SK-N-SH treated with all-trans-retinoic acid at 6 μM for 48 hours (cell line): ENCODE data around the gene SMIM32.
A peak's percentile ranks its signal among the peaks of the same experiment; 100 is the strongest.

Experiments
- ATAC-seq: fragments of 200-7000 bp; cut with Tn5 transposase; 3 replicates; pipeline ENCODE4 v1.9.1; 2020; ENCODE audit warnings: mild to moderate bottlenecking, moderate library complexity
- ARNTL ChIP-seq: fragments of 450-650 bp; formaldehyde crosslinking; IDR thresholded peaks from 2 replicates; pipeline ENCODE4 v1.5.0; 2020; ENCODE audit warnings: low read depth, mild to moderate bottlenecking, moderate library complexity, borderline replicate concordance
- BACH2 ChIP-seq: fragments of 250-450 bp; sonication (Bioruptor Pico); IDR thresholded peaks from 2 replicates; pipeline ENCODE4 v1.9.0; 2021; ENCODE audit warnings: mild to moderate bottlenecking, borderline replicate concordance
- ESRRG ChIP-seq: fragments of 250-450 bp; sonication (Bioruptor Pico); IDR thresholded peaks from 2 replicates; pipeline ENCODE4 v1.6.1; 2021; ENCODE audit warnings: mild to moderate bottlenecking
- GLIS3 ChIP-seq: fragments of 250-450 bp; sonication (Bioruptor Pico); IDR thresholded peaks from 2 replicates; pipeline ENCODE4 v1.5.0; 2020; ENCODE audit warnings: mild to moderate bottlenecking, moderate library complexity
- ISL1 ChIP-seq: fragments of 250-450 bp; sonication (Bioruptor Pico); IDR thresholded peaks from 2 replicates; pipeline ENCODE4 v2.1.2; 2022; ENCODE audit warnings: mild to moderate bottlenecking, moderate library complexity
- OSR1 ChIP-seq: fragments of 250-450 bp; sonication (Bioruptor Pico); IDR thresholded peaks from 2 replicates; pipeline ENCODE4 v1.8.0; 2022; ENCODE audit warnings: moderate library complexity, mild to moderate bottlenecking, inconsistent platforms
- PPARA ChIP-seq: fragments of 250-450 bp; sonication (Bioruptor Pico); IDR thresholded peaks from 2 replicates; pipeline ENCODE4 v1.5.0; 2020; ENCODE audit warnings: mild to moderate bottlenecking, borderline replicate concordance
- RARB ChIP-seq: fragments of 250-450 bp; sonication (Bioruptor Pico); IDR thresholded peaks from 2 replicates; pipeline ENCODE4 v1.8.0; 2021; ENCODE audit warnings: mild to moderate bottlenecking, moderate library complexity
- SNAI2 ChIP-seq: fragments of 250-450 bp; sonication (Bioruptor Pico); IDR thresholded peaks from 2 replicates; pipeline ENCODE4 v1.5.0; 2020; ENCODE audit warnings: mild to moderate bottlenecking, moderate library complexity
- TCF4 ChIP-seq: fragments of 250-450 bp; sonication (Bioruptor Pico); IDR thresholded peaks from 2 replicates; pipeline ENCODE4 v1.8.0; 2021; ENCODE audit warnings: mild to moderate bottlenecking, moderate library complexity, borderline replicate concordance
- TOX ChIP-seq: fragments of 250-450 bp; sonication (Bioruptor Pico); IDR thresholded peaks from 2 replicates; pipeline ENCODE4 v1.8.0; 2021; ENCODE audit warnings: mild to moderate bottlenecking, moderate library complexity, borderline replicate concordance
- ZC3H10 ChIP-seq: fragments of 250-450 bp; sonication (Bioruptor Pico); IDR thresholded peaks from 2 replicates; pipeline ENCODE4 v1.5.1; 2021; ENCODE audit warnings: mild to moderate bottlenecking, moderate library complexity
- ZFP3 ChIP-seq: fragments of 250-450 bp; sonication (Bioruptor Pico); IDR thresholded peaks from 2 replicates; pipeline ENCODE4 v1.5.0; 2020; ENCODE audit warnings: mild to moderate bottlenecking, moderate library complexity
- ZFP30 ChIP-seq: fragments of 450-650 bp; formaldehyde crosslinking; IDR thresholded peaks from 2 replicates; pipeline ENCODE4 v1.5.0; 2022; ENCODE audit warnings: mild to moderate bottlenecking, moderate library complexity
- ZNF565 ChIP-seq: fragments of 450-650 bp; formaldehyde crosslinking; conservative IDR thresholded peaks from 2 replicates; pipeline ENCODE4 v1.5.0; 2020; ENCODE audit warnings: low read depth, mild to moderate bottlenecking, moderate library complexity
- ZNF70 ChIP-seq: fragments of 450-650 bp; formaldehyde crosslinking; IDR thresholded peaks from 2 replicates; pipeline ENCODE4 v1.5.0; 2020; ENCODE audit warnings: mild to moderate bottlenecking, moderate library complexity
- ZNF8 ChIP-seq: fragments of 450-650 bp; formaldehyde crosslinking; IDR thresholded peaks from 2 replicates; pipeline ENCODE4 v1.5.0; 2020; ENCODE audit warnings: mild to moderate bottlenecking, moderate library complexity
- TF ChIP-seq, protein P1 (sequence below): fragments of 250-450 bp; sonication (Bioruptor Pico); IDR thresholded peaks from 2 replicates; pipeline ENCODE4 v1.8.0; 2020; ENCODE audit warnings: mild to moderate bottlenecking, moderate library complexity, borderline replicate concordance
- TF ChIP-seq, protein P2 (sequence below): fragments of 250-450 bp; sonication (Bioruptor Pico); IDR thresholded peaks from 2 replicates; pipeline ENCODE4 v1.5.1; 2020; ENCODE audit warnings: low read depth, mild to moderate bottlenecking, moderate library complexity
- TF ChIP-seq, protein P3 (sequence below): fragments of 250-450 bp; sonication (Bioruptor Pico); IDR thresholded peaks from 2 replicates; pipeline ENCODE4 v1.5.0; 2020; ENCODE audit warnings: mild to moderate bottlenecking, moderate library complexity
- TF ChIP-seq, protein P4 (sequence below): fragments of 250-450 bp; sonication (Bioruptor Pico); IDR thresholded peaks from 2 replicates; pipeline ENCODE4 v1.5.1; 2021; ENCODE audit warnings: mild to moderate bottlenecking, moderate library complexity

Gene SMIM32

DNA sequence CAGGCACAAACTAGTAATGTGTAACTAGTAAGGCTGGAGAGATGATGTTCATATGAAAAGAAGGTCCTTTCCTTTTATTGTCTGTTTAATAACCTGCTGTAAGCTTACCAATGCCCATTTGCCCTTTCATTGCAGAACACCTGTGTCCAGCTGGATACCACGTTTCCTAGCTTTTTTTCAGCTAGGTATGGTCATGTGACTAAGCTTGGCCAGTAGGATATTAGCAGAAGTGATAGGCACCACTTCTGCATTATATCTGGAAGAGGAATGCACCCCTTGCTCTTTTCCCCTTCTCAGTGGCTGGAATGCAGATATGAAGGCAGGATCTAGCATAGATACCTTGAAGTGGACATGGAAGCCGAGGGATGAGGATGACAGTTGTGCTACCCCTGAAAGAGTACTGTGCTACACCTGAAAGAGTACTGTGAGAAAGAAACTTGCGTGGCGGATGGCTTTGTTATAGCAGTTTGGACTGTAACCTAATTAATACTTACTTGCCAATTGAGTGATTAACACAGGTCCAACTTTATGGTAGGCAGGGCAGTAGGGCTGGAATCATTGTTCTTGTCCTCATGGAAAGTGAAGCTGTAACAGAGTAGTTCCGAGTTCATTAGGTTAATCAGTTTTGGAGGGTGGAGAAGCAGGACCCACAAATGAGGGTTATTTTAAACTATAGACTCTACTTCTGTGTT lies 6.8 kb downstream of the SMIM32 start (continued):
- TF ChIP-seq, protein P1, sequence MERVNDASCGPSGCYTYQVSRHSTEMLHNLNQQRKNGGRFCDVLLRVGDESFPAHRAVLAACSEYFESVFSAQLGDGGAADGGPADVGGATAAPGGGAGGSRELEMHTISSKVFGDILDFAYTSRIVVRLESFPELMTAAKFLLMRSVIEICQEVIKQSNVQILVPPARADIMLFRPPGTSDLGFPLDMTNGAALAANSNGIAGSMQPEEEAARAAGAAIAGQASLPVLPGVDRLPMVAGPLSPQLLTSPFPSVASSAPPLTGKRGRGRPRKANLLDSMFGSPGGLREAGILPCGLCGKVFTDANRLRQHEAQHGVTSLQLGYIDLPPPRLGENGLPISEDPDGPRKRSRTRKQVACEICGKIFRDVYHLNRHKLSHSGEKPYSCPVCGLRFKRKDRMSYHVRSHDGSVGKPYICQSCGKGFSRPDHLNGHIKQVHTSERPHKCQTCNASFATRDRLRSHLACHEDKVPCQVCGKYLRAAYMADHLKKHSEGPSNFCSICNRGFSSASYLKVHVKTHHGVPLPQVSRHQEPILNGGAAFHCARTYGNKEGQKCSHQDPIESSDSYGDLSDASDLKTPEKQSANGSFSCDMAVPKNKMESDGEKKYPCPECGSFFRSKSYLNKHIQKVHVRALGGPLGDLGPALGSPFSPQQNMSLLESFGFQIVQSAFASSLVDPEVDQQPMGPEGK (CRISPR knock-in tag), result no peak
- no peak for TF ChIP-seq ZNF8 (CRISPR knock-in tag)
- no peak for TF ChIP-seq ZFP3 (CRISPR knock-in tag)
- no peak for TF ChIP-seq OSR1 (CRISPR knock-in tag)
- TF ChIP-seq, protein P2, sequence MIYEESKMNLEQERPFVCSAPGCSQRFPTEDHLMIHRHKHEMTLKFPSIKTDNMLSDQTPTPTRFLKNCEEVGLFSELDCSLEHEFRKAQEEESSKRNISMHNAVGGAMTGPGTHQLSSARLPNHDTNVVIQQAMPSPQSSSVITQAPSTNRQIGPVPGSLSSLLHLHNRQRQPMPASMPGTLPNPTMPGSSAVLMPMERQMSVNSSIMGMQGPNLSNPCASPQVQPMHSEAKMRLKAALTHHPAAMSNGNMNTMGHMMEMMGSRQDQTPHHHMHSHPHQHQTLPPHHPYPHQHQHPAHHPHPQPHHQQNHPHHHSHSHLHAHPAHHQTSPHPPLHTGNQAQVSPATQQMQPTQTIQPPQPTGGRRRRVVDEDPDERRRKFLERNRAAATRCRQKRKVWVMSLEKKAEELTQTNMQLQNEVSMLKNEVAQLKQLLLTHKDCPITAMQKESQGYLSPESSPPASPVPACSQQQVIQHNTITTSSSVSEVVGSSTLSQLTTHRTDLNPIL, result no peak
- TF ChIP-seq RARB, result no peak
- TF ChIP-seq ARNTL (CRISPR knock-in tag), result no peak
- no peak for TF ChIP-seq TCF4 (CRISPR knock-in tag)
- no peak for TF ChIP-seq ISL1 (CRISPR knock-in tag)
- TF ChIP-seq PPARA (CRISPR knock-in tag), result no peak
- no peak for TF ChIP-seq ZFP30 (CRISPR knock-in tag)
- no peak for TF ChIP-seq ZNF565 (CRISPR knock-in tag)
- TF ChIP-seq GLIS3 (CRISPR knock-in tag), result no peak
- no peak for TF ChIP-seq TOX (CRISPR knock-in tag)
- TF ChIP-seq, all 23 proteins: peak for 0

DNA sequence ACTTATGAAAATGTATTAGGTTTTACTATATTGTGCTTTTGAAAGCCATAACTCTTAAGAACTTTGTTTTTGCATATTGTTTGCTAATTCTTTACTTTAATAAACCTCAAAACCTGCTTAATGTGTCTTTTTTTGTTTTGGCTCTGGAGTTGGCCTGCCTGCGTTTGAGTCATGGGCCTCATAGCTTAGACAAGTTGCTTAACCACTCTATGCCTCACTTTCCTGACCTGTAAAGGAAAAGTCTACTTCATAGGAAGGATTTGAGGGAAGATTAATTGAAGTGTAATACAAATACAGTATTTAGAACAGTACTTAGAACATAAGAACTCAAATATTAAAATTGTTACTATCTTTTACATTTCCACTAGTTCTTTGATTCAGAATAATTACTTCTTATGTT lies 10.3 kb downstream of the SMIM32 start:
- ATAC-seq, result no peak
- no peak for TF ChIP-seq RARB
- TF ChIP-seq BACH2 (CRISPR knock-in tag), result no peak
- TF ChIP-seq, all 23 proteins: peak for 0

DNA sequence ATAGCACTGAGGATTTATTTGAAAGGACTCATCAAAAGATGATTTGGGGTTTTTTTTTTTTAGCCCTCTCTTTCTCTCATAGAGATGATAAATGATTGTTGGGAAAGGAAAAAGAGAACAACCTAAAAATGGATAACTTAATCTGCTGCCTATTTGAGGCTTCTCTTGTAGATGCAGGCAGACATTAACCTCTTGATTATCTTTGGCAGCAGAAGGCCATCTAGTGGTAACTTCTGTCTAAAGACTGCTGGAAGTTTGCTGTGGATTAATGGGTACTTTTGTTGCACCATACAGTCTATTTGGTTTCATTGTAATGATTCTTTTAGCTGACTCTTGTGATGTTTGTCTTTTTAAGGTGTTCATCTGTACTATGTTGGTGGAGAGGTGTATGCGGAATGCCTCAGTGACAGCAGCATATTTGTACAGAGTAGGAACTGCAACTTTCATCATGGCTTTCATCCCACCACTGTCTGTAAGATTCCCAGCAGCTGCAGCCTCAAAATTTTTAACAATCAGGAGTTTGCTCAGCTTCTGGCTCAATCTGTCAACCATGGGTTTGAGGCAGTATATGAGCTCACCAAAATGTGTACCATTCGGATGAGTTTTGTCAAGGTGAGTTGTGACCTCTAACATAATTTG lies 18.8 kb downstream of the SMIM32 start:
- TF ChIP-seq OSR1 (CRISPR knock-in tag) (no peak), ZFP3 (CRISPR knock-in tag) (no peak), ZFP30 (CRISPR knock-in tag) (no peak), ZNF565 (CRISPR knock-in tag) (no peak), ISL1 (CRISPR knock-in tag) (no peak), ESRRG (CRISPR knock-in tag) (no peak), GLIS3 (CRISPR knock-in tag) (no peak), ZC3H10 (no peak), BACH2 (CRISPR knock-in tag) (no peak), SNAI2 (CRISPR knock-in tag) (no peak), PPARA (CRISPR knock-in tag) (no peak)
- TF ChIP-seq, protein P3, sequence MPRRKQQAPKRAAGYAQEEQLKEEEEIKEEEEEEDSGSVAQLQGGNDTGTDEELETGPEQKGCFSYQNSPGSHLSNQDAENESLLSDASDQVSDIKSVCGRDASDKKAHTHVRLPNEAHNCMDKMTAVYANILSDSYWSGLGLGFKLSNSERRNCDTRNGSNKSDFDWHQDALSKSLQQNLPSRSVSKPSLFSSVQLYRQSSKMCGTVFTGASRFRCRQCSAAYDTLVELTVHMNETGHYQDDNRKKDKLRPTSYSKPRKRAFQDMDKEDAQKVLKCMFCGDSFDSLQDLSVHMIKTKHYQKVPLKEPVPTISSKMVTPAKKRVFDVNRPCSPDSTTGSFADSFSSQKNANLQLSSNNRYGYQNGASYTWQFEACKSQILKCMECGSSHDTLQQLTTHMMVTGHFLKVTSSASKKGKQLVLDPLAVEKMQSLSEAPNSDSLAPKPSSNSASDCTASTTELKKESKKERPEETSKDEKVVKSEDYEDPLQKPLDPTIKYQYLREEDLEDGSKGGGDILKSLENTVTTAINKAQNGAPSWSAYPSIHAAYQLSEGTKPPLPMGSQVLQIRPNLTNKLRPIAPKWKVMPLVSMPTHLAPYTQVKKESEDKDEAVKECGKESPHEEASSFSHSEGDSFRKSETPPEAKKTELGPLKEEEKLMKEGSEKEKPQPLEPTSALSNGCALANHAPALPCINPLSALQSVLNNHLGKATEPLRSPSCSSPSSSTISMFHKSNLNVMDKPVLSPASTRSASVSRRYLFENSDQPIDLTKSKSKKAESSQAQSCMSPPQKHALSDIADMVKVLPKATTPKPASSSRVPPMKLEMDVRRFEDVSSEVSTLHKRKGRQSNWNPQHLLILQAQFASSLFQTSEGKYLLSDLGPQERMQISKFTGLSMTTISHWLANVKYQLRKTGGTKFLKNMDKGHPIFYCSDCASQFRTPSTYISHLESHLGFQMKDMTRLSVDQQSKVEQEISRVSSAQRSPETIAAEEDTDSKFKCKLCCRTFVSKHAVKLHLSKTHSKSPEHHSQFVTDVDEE (CRISPR knock-in tag), result no peak
- peak; percentile 95 for ATAC-seq

DNA sequence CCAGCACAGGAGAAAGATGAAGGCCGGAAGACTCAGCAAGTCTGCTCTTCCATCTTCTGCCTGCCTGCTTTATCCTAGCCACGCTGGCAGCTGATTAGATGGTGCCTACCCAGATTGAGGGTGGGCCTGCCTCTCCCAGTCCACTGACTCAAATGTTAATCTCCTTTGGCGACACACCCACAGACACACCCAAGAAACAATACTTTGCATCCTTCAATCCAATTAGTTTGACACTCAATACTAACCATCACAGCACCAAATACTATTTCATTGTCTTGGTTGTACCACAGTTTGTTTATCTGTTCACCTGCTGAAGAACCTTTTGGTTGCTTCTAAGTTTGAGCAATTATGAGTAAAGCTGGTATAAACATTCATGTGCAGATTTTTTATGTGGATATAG lies 23.7 kb downstream of the SMIM32 start:
- no peak for ATAC-seq
- TF ChIP-seq, protein P4, sequence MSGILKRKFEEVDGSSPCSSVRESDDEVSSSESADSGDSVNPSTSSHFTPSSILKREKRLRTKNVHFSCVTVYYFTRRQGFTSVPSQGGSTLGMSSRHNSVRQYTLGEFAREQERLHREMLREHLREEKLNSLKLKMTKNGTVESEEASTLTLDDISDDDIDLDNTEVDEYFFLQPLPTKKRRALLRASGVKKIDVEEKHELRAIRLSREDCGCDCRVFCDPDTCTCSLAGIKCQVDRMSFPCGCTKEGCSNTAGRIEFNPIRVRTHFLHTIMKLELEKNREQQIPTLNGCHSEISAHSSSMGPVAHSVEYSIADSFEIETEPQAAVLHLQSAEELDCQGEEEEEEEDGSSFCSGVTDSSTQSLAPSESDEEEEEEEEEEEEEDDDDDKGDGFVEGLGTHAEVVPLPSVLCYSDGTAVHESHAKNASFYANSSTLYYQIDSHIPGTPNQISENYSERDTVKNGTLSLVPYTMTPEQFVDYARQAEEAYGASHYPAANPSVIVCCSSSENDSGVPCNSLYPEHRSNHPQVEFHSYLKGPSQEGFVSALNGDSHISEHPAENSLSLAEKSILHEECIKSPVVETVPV (CRISPR knock-in tag), result no peak
- TF ChIP-seq, protein P1 (CRISPR knock-in tag), result no peak
- TF ChIP-seq, protein P3 (CRISPR knock-in tag), result no peak
- TF ChIP-seq ZNF70 (CRISPR knock-in tag) (no peak), RARB (no peak), BACH2 (CRISPR knock-in tag) (no peak), ARNTL (CRISPR knock-in tag) (no peak), ISL1 (CRISPR knock-in tag) (no peak), GLIS3 (CRISPR knock-in tag) (no peak)
